Astrocyte of the cerebellum (primary cell): ENCODE data around the gene AGPS.
"Not testable (repeated sequence)": the region's sequence is repeated elsewhere in the genome, so short reads cannot be mapped to it uniquely, and the experiment has no call there.

Experiments used
- DNase-seq: peaks from one replicate; pipeline ENCODE4 v3.0.0-alpha.2; 2011; ENCODE audit warnings: low read depth
- H3K4me3 ChIP-seq: 2 replicates; pipeline ENCODE4 v1.5.1; 2011; ENCODE audit warnings: mild to moderate bottlenecking, low read depth, low read length, moderate library complexity
- CTCF ChIP-seq: IDR thresholded peaks from 2 replicates; pipeline ENCODE4 v1.5.1; 2012; ENCODE audit warnings: low read length, low read depth, moderate library complexity, mild to moderate bottlenecking; ENCODE audit errors: missing control alignments
- in situ Hi-C: cut with HindIII; loops from 2 replicates; pipeline ENCODE4 v1.10.0; 2017; ENCODE audit warnings: low sequenced_read_pairs

Gene AGPS

GRCh38 chr2:177359836-177360595 is 32.6 kb upstream of the AGPS start:
- in situ Hi-C loops, result no loop called here
- no peak overlapping the region for H3K4me3 ChIP-seq
- TF ChIP-seq CTCF, result no peak
- no peak for DNase-seq

GRCh38 chr2:177362499-177362898 is 30.1 kb upstream of the AGPS start:
- no peak for TF ChIP-seq CTCF
- in situ Hi-C loops, result no loop called here
- no peak overlapping the region for H3K4me3 ChIP-seq

GRCh38 chr2:177363332-177363731 is 29.2 kb upstream of the AGPS start:
- TF ChIP-seq CTCF, result no peak
- no peak for DNase-seq
- in situ Hi-C loops, result no loop called here
- H3K4me3 ChIP-seq, result no peak overlapping the region

More at GRCh38 chr2:177362499-177362898, 30.1 kb upstream of the AGPS start:
- DNase-seq, result no peak

GRCh38 chr2:177365764-177366163 is 26.8 kb upstream of the AGPS start:
- in situ Hi-C loops, DNase-seq, H3K4me3 ChIP-seq: not testable (repeated sequence)

DNA sequence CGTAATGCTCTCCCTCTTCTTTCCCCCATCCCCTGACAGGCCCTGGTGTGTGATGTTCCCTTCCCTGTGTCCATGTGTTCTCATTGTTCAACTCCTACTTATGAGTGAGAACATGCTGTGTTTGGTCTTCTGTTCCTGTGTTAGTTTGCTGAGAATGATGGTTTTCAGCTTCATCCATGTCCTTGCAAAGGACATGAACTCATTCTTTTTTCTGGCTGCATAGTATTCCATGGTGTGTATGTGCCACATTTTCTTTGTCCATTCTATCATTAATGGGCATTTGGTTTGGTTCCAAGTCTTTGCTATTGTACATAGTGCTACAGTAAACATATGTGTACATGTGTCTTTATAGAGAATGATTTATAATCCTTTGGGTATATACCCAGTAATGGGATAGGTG is 24.6 kb upstream of the AGPS start:
- H3K4me3 ChIP-seq, DNase-seq, in situ Hi-C loops: not testable (repeated sequence)

- H3K4me3 ChIP-seq, result no peak overlapping the region
- DNase-seq, result no peak
- in situ Hi-C loops, result no loop called here
- no peak for TF ChIP-seq CTCF
Measured at GRCh38 chr2:177379354-177379753, 13.2 kb upstream of the AGPS start.

DNA sequence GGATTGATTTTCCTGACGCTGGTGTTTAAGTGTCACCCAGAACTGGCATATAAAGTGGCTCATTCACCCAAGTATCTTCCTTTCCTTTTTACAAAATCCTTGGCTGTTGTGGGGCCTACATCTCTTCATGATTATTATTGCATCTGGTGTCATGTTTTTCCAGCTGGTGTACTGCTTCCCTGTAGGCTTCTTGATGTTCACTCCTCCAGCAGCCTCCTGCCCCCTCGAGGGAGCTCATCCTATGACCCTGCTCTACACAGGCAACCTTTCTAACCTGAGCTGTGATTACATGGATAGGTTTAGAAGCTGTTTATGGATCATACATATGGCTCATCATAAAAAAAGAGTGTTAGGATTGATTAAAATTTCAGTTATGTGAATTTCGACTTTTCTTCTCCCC is 12.4 kb upstream of the AGPS start:
- DNase-seq, result no peak
- no peak for TF ChIP-seq CTCF
- no peak overlapping the region for H3K4me3 ChIP-seq
- in situ Hi-C loops, result no loop called here
